HG03280 (cell line): ENCODE results near the gene TMEM120B.
A peak's percentile ranks its signal among the peaks of the same experiment; 100 is the strongest.
"Not testable (repeated sequence)": the region's sequence is repeated elsewhere in the genome, so short reads cannot be mapped to it uniquely, and the experiment has no call there.

Source experiments
- ATAC-seq: cut with Tn5 transposase; IDR thresholded peaks from one replicate; pipeline ENCODE4 v1.9.1; 2021; ENCODE audit warnings: mild to moderate bottlenecking, moderate library complexity; ENCODE audit not compliant: unreplicated experiment

Gene TMEM120B

GRCh38 chr12:121709064-121709424 lies 3.5 kb upstream of the TMEM120B start:
- ATAC-seq = not testable (repeated sequence)

GRCh38 chr12:121709478-121709961 lies 3.0 kb upstream of the TMEM120B start:
- no peak for ATAC-seq

- no peak for ATAC-seq
Measured at GRCh38 chr12:121711361-121712189, 977 bp upstream of the TMEM120B start.

- peak; percentile 19 for ATAC-seq
Measured at GRCh38 chr12:121712190-121712460, 427 bp upstream of the TMEM120B start.

- no peak for ATAC-seq
Measured at GRCh38 chr12:121713257-121713777, 765 bp downstream of the TMEM120B start.

GRCh38 chr12:121713793-121714192 lies 1.2 kb downstream of the TMEM120B start:
- ATAC-seq = no peak

GRCh38 chr12:121715055-121715454 lies 2.5 kb downstream of the TMEM120B start:
- ATAC-seq = not testable (repeated sequence)

- ATAC-seq = no peak
Measured at GRCh38 chr12:121715862-121716435, 3.4 kb downstream of the TMEM120B start.

GRCh38 chr12:121717041-121717699 lies 4.6 kb downstream of the TMEM120B start:
- ATAC-seq = no peak

- ATAC-seq = no peak
Measured at GRCh38 chr12:121718653-121719239, 6.2 kb downstream of the TMEM120B start.

- no peak for ATAC-seq
Measured at GRCh38 chr12:121719926-121720414, 7.4 kb downstream of the TMEM120B start.

- no peak for ATAC-seq
Measured at GRCh38 chr12:121720762-121721161, 8.2 kb downstream of the TMEM120B start.

GRCh38 chr12:121722511-121722910 lies 10.0 kb downstream of the TMEM120B start:
- ATAC-seq = no peak

- no peak for ATAC-seq
Measured at GRCh38 chr12:121723200-121723599, 10.6 kb downstream of the TMEM120B start.

GRCh38 chr12:121724925-121725324 lies 12.4 kb downstream of the TMEM120B start:
- no peak for ATAC-seq

GRCh38 chr12:121725423-121725822 lies 12.9 kb downstream of the TMEM120B start:
- no peak for ATAC-seq

- ATAC-seq = no peak
Measured at GRCh38 chr12:121729021-121729420, 16.5 kb downstream of the TMEM120B start.

- no peak for ATAC-seq
Measured at GRCh38 chr12:121731473-121731872, 18.9 kb downstream of the TMEM120B start.

- no peak for ATAC-seq
Measured at GRCh38 chr12:121733849-121734248, 21.3 kb downstream of the TMEM120B start.

- ATAC-seq = no peak
Measured at GRCh38 chr12:121738340-121738858, 25.8 kb downstream of the TMEM120B start.

GRCh38 chr12:121740847-121741246 lies 28.3 kb downstream of the TMEM120B start:
- ATAC-seq = no peak
